ENCODE results near the gene AMPH.
"Not testable (repeated sequence)": the region's sequence is repeated elsewhere in the genome, so short reads cannot be mapped to it uniquely, and the experiment has no call there.

The AMPH gene

GRCh38 chr7:38628630-38629385 lies 2.4 kb downstream of the AMPH start:
- DNase-seq (ENCODE audit: low read depth in 2 of 2) = no peak

- DNase-seq (ENCODE audit: low read depth in 2 of 2) = no peak
These were observed 5.3 kb downstream of the AMPH start for GRCh38 chr7:38625866-38626265.

- DNase-seq (ENCODE audit: low read depth in 2 of 2) = no peak
These were observed 15.5 kb downstream of the AMPH start for GRCh38 chr7:38615665-38616064.

- DNase-seq (ENCODE audit: low read depth in 2 of 2) = no peak
These were observed 23.7 kb downstream of the AMPH start for GRCh38 chr7:38607466-38607865.

- no peak for DNase-seq (ENCODE audit: low read depth in 2 of 2)
These were observed 30.4 kb downstream of the AMPH start for GRCh38 chr7:38600741-38601140.

- DNase-seq (ENCODE audit: low read depth in 2 of 2) = no peak
These were observed 36.2 kb downstream of the AMPH start for GRCh38 chr7:38594949-38595348.

- DNase-seq (ENCODE audit: low read depth in 2 of 2) = no peak
These were observed 38.4 kb downstream of the AMPH start for GRCh38 chr7:38592737-38593288.

- DNase-seq (ENCODE audit: low read depth in 2 of 2) = no peak
These were observed 45.4 kb downstream of the AMPH start for GRCh38 chr7:38585572-38586354.

GRCh38 chr7:38584443-38585210 lies 46.5 kb downstream of the AMPH start:
- DNase-seq (ENCODE audit: low read depth in 2 of 2) = no peak

GRCh38 chr7:38580485-38580884 lies 50.7 kb downstream of the AMPH start:
- no peak for DNase-seq (ENCODE audit: low read depth in 2 of 2)

GRCh38 chr7:38574086-38574485 lies 57.1 kb downstream of the AMPH start:
- no peak for DNase-seq (ENCODE audit: low read depth in 2 of 2)

GRCh38 chr7:38571620-38572019 lies 59.6 kb downstream of the AMPH start:
- DNase-seq (ENCODE audit: low read depth in 2 of 2) = not testable (repeated sequence)

GRCh38 chr7:38568497-38568896 lies 62.7 kb downstream of the AMPH start:
- no peak for DNase-seq (ENCODE audit: low read depth in 2 of 2)

GRCh38 chr7:38565289-38565688 lies 65.9 kb downstream of the AMPH start:
- DNase-seq (ENCODE audit: low read depth in 2 of 2) = no peak

GRCh38 chr7:38563741-38564140 lies 67.4 kb downstream of the AMPH start:
- DNase-seq (ENCODE audit: low read depth in 2 of 2) = no peak

GRCh38 chr7:38561166-38561565 lies 70.0 kb downstream of the AMPH start:
- DNase-seq (ENCODE audit: low read depth in 2 of 2) = no peak

- no peak for DNase-seq (ENCODE audit: low read depth in 2 of 2)
These were observed 72.3 kb downstream of the AMPH start for GRCh38 chr7:38558761-38559345.

GRCh38 chr7:38554586-38554985 lies 76.6 kb downstream of the AMPH start:
- no peak for DNase-seq (ENCODE audit: low read depth in 2 of 2)

GRCh38 chr7:38550836-38551235 lies 80.3 kb downstream of the AMPH start:
- DNase-seq (ENCODE audit: low read depth in 2 of 2) = no peak

- no peak for DNase-seq (ENCODE audit: low read depth in 2 of 2)
These were observed 82.6 kb downstream of the AMPH start for GRCh38 chr7:38548605-38549004.

GRCh38 chr7:38546763-38547162 lies 84.4 kb downstream of the AMPH start:
- no peak for DNase-seq (ENCODE audit: low read depth in 2 of 2)

- DNase-seq (ENCODE audit: low read depth in 2 of 2) = no peak
These were observed 85.2 kb downstream of the AMPH start for GRCh38 chr7:38545977-38546376.

Measured in stimulated activated CD4-positive, alpha-beta T cell treated with anti-CD3 and anti-CD28 coated beads, Interleukin-1b, Interleukin-23, amount 100 ng/mL, for 4 hours (primary cell).